NCI-H2081 treated with DMSO at 0.1 percent for 48 hours (cell line): ENCODE results near the gene MAGI2.
"Not testable (repeated sequence)": the region's sequence is repeated elsewhere in the genome, so short reads cannot be mapped to it uniquely, and the experiment has no call there.

Experiments
- DNase-seq: peaks from one replicate; lab custom pipeline; 2025; lab: John Stamatoyannopoulos, UW

Gene MAGI2

GRCh38 chr7:79149831-79150230 lies 303.6 kb downstream of the MAGI2 start:
- DNase-seq, result no peak

DNA sequence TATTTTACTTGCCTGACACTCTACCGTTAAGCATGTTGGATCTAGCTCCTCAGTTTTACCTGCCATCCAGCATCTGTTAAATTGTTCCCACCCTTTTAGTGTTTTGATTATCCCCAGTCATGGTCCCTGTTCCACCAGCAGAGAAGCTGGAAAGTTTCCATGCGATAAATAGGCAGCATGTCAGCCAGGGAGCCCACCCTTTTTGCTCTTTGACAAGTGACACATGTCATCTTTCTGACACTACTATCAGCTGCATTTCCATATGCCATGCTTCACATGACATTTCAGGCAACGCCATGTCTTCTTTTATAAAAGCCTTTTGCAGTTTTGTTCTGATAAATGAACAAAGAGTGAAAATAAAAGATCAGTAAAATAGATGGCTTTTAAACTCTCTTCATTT lies 310.8 kb downstream of the MAGI2 start:
- no peak for DNase-seq

GRCh38 chr7:79141252-79141651 lies 312.2 kb downstream of the MAGI2 start:
- no peak for DNase-seq

GRCh38 chr7:79137942-79138341 lies 315.5 kb downstream of the MAGI2 start:
- DNase-seq, result no peak

DNA sequence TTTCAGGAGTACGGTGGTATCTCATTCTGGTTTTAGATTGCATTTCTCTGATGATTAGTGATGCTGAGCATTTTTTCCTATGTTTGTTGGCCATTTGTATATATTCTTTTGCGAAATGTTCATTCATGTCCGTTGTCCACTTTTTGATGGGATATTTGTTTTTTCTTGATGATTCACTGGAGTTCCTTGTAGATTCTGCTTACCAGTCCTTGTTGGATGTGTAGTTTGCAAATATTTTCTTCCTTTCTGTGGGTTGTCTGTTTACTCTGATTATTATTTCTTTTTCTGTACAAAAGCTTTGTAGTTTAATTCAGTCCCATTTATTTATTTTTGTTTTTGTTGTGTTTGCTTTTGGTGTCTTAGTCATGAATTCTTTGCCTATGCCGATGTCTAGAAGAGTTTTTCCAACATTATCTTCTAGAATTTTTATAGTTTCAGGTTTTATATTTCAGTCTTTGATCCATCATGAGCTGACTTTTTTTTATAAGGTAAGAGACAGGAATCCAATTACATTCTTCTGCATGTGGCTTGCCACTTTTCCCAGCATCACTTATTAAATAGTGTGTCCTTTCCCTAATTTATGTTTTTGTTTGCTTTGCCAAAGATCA lies 320.5 kb downstream of the MAGI2 start:
- no peak for DNase-seq

DNA sequence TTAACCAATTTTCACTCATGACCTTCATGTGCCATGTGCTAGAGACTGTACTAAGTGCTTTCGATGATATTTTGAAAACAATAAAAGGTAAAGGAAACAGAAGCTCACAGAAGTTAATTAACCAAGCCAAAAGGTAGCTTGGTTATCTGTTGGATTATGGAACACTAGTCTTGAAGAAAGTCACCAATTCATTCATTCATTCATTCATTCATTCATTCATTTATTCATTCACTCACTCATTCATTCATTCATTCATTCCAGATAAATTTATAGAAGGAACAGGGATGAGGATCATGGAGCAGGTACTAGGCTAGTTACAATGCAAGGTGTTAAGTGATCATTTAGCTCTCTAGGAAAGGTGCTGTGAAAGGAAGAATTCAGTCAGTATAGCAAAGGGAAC lies 322.8 kb downstream of the MAGI2 start:
- no peak for DNase-seq

- no peak for DNase-seq
These were observed 329.1 kb downstream of the MAGI2 start for GRCh38 chr7:79124331-79124730.

DNA sequence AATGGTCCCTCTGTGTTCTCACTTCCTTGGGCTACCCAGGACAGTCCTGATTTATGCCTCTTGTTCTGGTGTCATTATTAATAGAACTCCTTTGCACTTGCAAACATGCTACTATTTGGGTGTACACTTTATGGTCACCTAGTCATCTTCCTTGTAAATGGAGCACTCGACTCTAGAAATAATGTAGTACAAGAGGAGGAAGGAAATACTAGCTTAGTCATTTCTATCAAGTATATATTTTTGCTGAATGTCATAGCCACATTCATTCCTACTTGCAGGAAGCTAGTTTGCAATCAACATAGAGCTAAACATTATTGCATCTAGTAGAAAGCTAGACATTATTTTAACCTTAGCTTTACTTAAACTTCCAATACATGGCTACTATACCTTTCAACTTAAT lies 335.3 kb downstream of the MAGI2 start:
- no peak for DNase-seq

GRCh38 chr7:79096361-79096805 lies 357.1 kb downstream of the MAGI2 start:
- no peak for DNase-seq

GRCh38 chr7:79093421-79093820 lies 360.0 kb downstream of the MAGI2 start:
- DNase-seq, result no peak

GRCh38 chr7:79091661-79092060 lies 361.8 kb downstream of the MAGI2 start:
- no peak for DNase-seq

- no peak for DNase-seq
These were observed 362.5 kb downstream of the MAGI2 start for GRCh38 chr7:79091011-79091410.

- DNase-seq, result peak; percentile 30
These were observed 362.9 kb downstream of the MAGI2 start for GRCh38 chr7:79090543-79090942.

DNA sequence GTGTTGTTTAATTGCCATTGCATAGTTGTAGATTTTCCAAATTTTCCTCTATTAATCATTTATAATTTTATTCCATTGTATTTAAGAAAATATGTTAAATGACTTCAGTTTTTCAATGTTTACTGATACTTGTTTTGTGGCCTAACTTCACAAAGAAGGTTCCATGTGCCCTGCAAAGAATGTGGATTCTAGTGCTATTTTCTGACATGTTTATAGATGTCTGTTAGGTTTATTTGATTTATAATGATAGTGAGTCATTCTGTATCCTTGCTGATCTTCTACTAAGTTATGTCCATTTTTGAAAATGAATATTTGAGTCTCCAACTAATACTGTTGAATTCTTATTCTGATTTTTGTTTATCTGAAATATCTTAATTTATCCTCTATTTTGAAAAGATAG lies 369.0 kb downstream of the MAGI2 start:
- DNase-seq, result no peak

DNA sequence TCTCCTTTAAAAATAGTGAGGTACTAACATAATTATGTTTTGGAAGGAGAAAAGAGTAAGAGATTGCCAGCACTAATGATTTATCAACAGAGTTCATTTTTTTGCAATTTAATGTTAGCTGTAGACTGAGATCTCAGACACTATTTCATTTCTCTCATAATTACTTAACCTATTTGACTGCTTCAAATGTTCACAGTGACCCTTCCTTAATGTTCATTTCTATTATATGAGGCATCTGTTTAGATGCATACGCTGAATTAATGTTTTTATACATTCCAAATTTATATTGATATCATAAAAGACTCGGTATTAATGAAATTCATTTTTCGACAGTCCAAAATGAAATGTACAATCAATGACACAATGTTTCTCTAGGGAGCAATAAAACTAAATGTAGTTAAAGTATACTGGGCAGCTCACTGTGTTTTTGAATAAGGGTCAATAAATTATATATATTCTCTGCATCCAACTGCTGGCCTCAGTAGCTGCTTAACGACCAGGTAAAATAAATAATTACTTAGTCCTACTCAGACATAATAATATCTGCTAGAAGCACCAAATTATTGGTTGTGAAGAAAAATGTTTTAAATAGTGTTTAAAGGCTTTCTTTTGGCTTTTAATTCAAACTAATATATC lies 373.4 kb downstream of the MAGI2 start:
- DNase-seq, result no peak

- DNase-seq, result no peak
These were observed 375.2 kb downstream of the MAGI2 start for GRCh38 chr7:79078273-79078672.

DNA sequence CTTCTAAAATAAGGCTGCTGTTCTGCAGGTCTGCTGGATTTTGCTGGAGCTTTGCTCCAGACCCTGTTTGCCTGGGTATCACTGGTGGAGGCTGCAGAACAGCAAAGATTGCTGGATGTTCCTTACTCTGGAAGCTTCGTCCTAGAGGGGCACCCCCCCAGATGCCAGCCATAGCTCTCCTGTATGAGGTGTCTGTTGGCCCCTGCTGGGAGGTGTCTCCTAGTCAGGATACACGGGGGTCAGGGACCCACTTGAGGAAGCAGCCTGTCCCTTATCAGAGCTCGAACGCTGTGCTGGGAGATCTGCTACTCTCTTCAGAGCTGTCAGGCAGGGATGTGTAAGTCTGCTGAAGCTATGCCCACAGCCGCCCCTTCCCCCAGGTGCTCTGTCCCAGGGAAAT lies 382.3 kb downstream of the MAGI2 start:
- not testable (repeated sequence) for DNase-seq

- no peak for DNase-seq
These were observed 389.2 kb downstream of the MAGI2 start for GRCh38 chr7:79064187-79064823.

- DNase-seq, result no peak
These were observed 390.3 kb downstream of the MAGI2 start for GRCh38 chr7:79063019-79063698.

DNA sequence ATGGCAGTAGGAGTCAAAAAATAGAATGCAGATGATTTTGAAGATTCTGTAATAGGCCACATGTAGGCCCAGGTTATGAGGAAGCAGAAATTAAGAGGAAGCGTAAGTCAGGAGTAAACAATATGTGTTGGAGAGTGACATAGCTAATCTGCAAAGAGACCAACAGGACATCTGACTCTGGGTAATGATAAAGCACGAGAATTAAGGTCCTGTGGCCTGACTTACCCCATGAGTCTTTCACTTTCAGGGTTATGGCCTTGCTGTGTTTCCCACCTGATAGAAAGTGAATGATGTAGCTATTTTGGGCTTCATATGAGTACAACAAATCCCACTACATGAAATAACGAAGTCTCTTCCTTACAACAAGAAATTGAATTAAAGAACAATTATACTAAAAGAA lies 393.0 kb downstream of the MAGI2 start:
- no peak for DNase-seq

- DNase-seq, result no peak
These were observed 397.6 kb downstream of the MAGI2 start for GRCh38 chr7:79055722-79056415.

- no peak for DNase-seq
These were observed 401.6 kb downstream of the MAGI2 start for GRCh38 chr7:79051915-79052314.
